SK-N-SH (cell line): ENCODE data around the gene SLAMF7.
"Not testable (repeated sequence)": the region's sequence is repeated elsewhere in the genome, so short reads cannot be mapped to it uniquely, and the experiment has no call there.

ENCODE experiments used
- POLR2AphosphoS5 ChIP-seq: IDR thresholded peaks from 2 replicates; pipeline ENCODE4 v1.6.1; 2012; ENCODE audit warnings: low read depth, low read length
- RAD21 ChIP-seq: IDR thresholded peaks from 2 replicates; pipeline ENCODE4 v1.6.1; 2012; ENCODE audit warnings: mild to moderate bottlenecking, low read length
- RCOR1 ChIP-seq: fragments of 150-350 bp; IDR thresholded peaks from 2 replicates; pipeline ENCODE4 v1.6.1; 2017; ENCODE audit warnings: antibody characterized with exemption, low read length
- REST ChIP-seq: IDR thresholded peaks from 2 replicates; pipeline ENCODE4 v1.6.1; 2012; ENCODE audit warnings: mild to moderate bottlenecking, low read depth, low read length, moderate library complexity
- SIN3A ChIP-seq: IDR thresholded peaks from 2 replicates; pipeline ENCODE4 v1.6.1; 2012; ENCODE audit warnings: low read depth, mild to moderate bottlenecking, low read length, moderate library complexity, borderline replicate concordance

GRCh38 chr1:160712525-160713080 lies 26.4 kb upstream of the SLAMF7 start:
- TF ChIP-seq POLR2AphosphoS5, RCOR1, SIN3A, RAD21, REST: not testable (repeated sequence)
